Mucosa of descending colon (tissue), 3 donors: ENCODE results near the gene CORIN. TPM values are rescaled to one million over a fixed set of nuclear protein-coding genes. Genes with fewer than 3 reads are reported as not detected.

ENCODE experiments used
- ATAC-seq: fragments of 200-7000 bp; cut with Tn5 transposase; one replicate; pipeline ENCODE4 v1.9.1; 2020; ENCODE audit warnings: mild to moderate bottlenecking, moderate library complexity
- DNase-seq, 3 donors: peaks; one replicate each; pipeline ENCODE4 v3.0.0-alpha.2; 2020
- H3K36me3 ChIP-seq: fragments of 200-600 bp; one replicate; pipeline ENCODE4 v1.8.0; 2021; ENCODE audit warnings: low read depth, mild to moderate bottlenecking
- H3K4me1 ChIP-seq: fragments of 200-600 bp; one replicate; pipeline ENCODE4 v1.8.0; 2021; ENCODE audit warnings: low read depth, mild to moderate bottlenecking
- H3K4me3 ChIP-seq: fragments of 200-600 bp; one replicate; pipeline ENCODE4 v1.8.0; 2021; ENCODE audit warnings: mild to moderate bottlenecking
- H3K9me3 ChIP-seq: fragments of 200-600 bp; one replicate; pipeline ENCODE4 v1.8.0; 2021; ENCODE audit warnings: mild to moderate bottlenecking
- intact Hi-C, 2 donors: fragments of 100-400 bp; cut with DNase I in 1 of 2; cut with micrococcal nuclease in 1 of 2; formaldehyde crosslinking; loops; one replicate each; pipeline versions ENCODE4 v1.11.0 to v1.11.1; 2022; cut with DNase I, micrococcal nuclease
- total RNA-seq, 3 donors: library from RNA; stranded (reverse); fragmentation: NEBNext Ultra II Directional in 2 of 3; extraction: Animal tissue kit (Norgen Biotek cat#: 25700) in 2 of 3; gene quantifications; one replicate each; pipeline versions ENCODE4 v1.2.1 to v1.2.4, GENCODE V29; 2021 to 2023
- TF ChIP-seq, protein P1 (sequence below): fragments of 200-600 bp; IDR thresholded peaks from one replicate; pipeline ENCODE4 v1.8.0; 2022; ENCODE audit warnings: antibody characterized with exemption, mild to moderate bottlenecking
- donor health status: DM: no; HTN: no; CAD: no; lungs with moderate emphysema.
- donor health status: DM: no; HTN: no; CAD: no.
- donor health status: DM: no; HTN: yes; CAD: no.

Gene CORIN
- total RNA-seq, 3 donors from 2014 or later, result 0.41 to 0.52 (median 0.47) TPM

DNA sequence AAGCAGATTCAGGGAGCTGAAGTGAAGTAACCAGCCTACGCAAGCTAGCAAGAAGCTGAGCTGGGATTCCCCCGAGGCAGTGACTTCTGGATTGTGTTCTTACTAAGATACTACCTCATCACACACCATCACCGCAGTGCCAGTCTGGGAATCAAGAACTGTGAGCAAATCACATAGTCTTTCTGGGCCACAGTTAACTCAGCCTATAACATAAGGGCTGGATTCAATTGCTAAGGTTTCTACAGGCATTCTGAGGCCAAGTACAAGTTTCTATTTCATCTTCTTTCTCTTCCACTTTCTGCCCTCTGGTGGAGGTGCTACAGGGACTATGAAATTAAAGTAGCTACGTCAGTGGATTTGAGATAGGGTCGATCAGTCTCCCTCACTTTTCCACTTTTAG is 1.4 kb upstream of the CORIN start:
- Histone ChIP-seq H3K9me3 (no peaks in the 10 kb centered on the region), H3K4me3 (no peak overlapping the region), H3K36me3 (no peaks in the 10 kb centered on the region), H3K4me1 (peaks cover 27% of the 10 kb centered on the region)
- DNase-seq (peak in 1 of 3 donors; percentile 7), ATAC-seq (no peak)
- intact Hi-C loops, result loop anchor here in 1 of 2 donors (10.0 kb wide), 1 partner anchor 154 kb away; no protein-coding TSS in a partner anchor
- TF ChIP-seq, protein P1, sequence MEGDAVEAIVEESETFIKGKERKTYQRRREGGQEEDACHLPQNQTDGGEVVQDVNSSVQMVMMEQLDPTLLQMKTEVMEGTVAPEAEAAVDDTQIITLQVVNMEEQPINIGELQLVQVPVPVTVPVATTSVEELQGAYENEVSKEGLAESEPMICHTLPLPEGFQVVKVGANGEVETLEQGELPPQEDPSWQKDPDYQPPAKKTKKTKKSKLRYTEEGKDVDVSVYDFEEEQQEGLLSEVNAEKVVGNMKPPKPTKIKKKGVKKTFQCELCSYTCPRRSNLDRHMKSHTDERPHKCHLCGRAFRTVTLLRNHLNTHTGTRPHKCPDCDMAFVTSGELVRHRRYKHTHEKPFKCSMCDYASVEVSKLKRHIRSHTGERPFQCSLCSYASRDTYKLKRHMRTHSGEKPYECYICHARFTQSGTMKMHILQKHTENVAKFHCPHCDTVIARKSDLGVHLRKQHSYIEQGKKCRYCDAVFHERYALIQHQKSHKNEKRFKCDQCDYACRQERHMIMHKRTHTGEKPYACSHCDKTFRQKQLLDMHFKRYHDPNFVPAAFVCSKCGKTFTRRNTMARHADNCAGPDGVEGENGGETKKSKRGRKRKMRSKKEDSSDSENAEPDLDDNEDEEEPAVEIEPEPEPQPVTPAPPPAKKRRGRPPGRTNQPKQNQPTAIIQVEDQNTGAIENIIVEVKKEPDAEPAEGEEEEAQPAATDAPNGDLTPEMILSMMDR, result no peak

DNA sequence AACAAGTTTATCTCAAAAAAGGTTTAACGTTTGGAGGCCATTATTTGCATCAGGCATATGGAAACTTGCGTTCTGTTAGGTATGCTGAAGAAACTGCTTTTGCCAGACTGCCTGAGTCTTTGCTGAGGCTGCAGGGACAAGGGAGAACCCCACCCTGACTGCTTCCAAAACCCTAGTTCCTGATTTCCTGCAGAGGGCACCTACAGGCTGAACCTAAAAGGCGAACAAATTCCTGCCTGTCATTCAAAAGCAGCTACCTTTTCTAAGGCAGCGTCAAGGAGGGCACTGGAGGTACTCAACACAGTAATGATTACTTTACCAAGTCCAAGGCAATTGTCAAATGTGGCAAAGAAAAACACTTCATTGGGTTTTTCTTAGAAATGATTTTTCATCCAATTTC is 578 bp upstream of the CORIN start:
- Histone ChIP-seq H3K9me3 (no peaks in the 10 kb centered on the region), H3K4me3 (no peak overlapping the region), H3K4me1 (peaks cover 27% of the 10 kb centered on the region), H3K36me3 (no peaks in the 10 kb centered on the region)
- no peak for DNase-seq
- no peak for ATAC-seq
- intact Hi-C loops, result loop anchor here in 1 of 2 donors (10.0 kb wide), 1 partner anchor 154 kb away; no protein-coding TSS in a partner anchor
- TF ChIP-seq, protein P1, result no peak

DNA sequence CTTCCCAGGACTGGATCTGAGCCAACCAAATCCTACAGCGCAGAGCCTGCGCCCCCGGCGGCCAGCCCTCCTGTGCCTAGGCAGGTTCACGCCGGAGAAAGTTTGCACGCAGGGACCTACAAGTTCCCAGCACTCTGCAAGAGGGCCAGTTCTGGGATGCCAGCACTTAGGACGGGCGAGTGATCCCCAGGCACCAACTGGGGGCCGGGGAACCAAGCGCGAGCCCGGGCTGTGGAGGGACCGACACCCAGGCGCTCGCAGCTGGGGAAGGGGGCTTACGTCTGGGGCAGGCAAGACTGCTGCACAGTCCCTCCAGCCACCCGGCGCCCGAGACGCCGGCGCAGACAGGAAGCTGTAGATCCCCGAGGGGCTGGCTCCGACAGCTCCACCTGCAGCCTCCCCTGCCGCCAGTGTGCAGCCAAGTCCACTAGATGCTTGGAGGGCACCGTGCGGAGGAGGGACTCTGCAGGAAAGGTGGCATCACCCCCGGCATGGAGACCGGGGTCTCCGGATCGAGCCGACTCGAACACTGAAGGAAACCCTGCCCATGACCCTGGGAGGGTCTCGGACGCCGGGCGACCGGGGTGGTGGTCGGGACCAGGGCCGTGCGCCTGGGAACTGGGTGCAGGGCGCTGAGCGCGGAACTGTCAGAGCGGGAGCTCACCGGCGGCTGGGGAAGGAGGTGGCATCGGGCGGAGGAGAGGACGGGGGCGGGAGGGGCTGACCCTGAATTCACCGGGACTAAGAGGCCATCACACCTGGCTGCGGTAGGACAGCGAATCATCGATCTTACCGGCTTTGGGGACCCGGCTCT is 566 bp downstream of the CORIN start:
- ATAC-seq, result peak; percentile 75
- TF ChIP-seq, protein P1, result no peak
- no peaks in the 10 kb centered on the region for H3K9me3 ChIP-seq
- no peak overlapping the region for H3K4me3 ChIP-seq
- intact Hi-C loops, result loop anchor here in 1 of 2 donors (10.0 kb wide), 1 partner anchor 152 kb away; no protein-coding TSS in a partner anchor
- peaks cover 27% of the 10 kb centered on the region for H3K4me1 ChIP-seq
- H3K36me3 ChIP-seq, result no peaks in the 10 kb centered on the region
- DNase-seq, result peak; percentile 24 to 61 (median 59)

DNA sequence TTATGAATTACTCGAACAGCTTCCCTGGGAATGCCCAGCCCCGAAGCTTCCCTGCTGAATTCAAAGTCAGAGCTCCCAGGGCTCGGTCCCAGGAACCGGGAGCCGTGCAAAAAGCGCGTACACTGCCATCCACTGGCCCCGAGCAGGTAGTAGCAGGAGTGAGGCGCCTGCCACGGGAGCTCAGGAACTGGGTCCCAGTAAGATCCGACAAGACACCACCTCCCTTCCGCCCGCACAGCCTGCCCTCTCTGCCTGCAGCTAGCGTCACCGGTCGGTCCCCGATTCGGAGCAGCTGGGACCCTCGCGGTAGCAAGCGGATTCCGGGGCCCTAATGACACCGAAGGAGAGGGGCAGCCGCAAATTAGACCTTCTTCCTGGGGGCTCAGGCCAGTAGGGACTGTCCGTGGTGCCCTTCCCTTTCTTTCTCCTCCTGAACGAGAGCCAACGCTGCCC is 1.2 kb downstream of the CORIN start:
- DNase-seq, result peak; percentile 77 to 83 (median 77)
- Histone ChIP-seq H3K9me3 (no peaks in the 10 kb centered on the region), H3K36me3 (no peaks in the 10 kb centered on the region), H3K4me1 (peaks cover 27% of the 10 kb centered on the region), H3K4me3 (no peak overlapping the region)
- intact Hi-C loops, result loop anchor here in 1 of 2 donors (10.0 kb wide), 1 partner anchor 152 kb away; no protein-coding TSS in a partner anchor
- peak; percentile 95 for ATAC-seq
- TF ChIP-seq, protein P1, result peak; percentile 26

DNA sequence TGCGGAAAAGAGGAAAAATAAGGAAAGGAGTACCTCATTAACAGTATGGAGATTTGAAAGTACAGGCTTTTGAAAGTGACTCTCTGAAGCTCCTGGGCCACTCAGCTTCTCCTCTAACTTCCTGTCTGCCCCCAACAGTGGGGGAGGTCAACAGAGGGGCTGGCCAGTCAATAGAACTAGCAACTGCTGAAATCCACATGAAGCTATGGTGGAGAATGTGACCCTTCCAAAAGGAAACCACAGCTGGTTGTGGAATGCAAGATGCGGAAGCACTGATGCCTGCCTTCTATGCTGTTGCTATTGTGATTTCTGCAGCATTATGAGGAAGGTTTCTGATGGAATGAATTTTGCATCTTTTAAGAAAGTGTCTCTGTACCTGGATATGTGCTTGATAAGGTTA is 2.4 kb downstream of the CORIN start:
- intact Hi-C loops, result loop anchor here in 1 of 2 donors (10.0 kb wide), 1 partner anchor 151 kb away; no protein-coding TSS in a partner anchor
- DNase-seq (no peak), ATAC-seq (no peak)
- Histone ChIP-seq H3K4me1 (peaks cover 27% of the 10 kb centered on the region), H3K9me3 (no peaks in the 10 kb centered on the region), H3K36me3 (no peaks in the 10 kb centered on the region), H3K4me3 (no peak overlapping the region)
- TF ChIP-seq, protein P1, result no peak
